HUES48 (cell line): ENCODE data around the gene TBXAS1.

Source experiments
- H3K27ac ChIP-seq: one replicate; pipeline ENCODE4 v1.7.0; 2013; ENCODE audit warnings: low read depth, low read length, inconsistent platforms
- H3K27me3 ChIP-seq: 2 replicates; pipeline ENCODE4 v1.6.1; 2013; ENCODE audit warnings: mild to moderate bottlenecking, low read length; ENCODE audit not compliant: control insufficient read depth, insufficient read depth
- H3K36me3 ChIP-seq: 2 replicates; pipeline ENCODE4 v1.6.1; 2013; ENCODE audit warnings: low read length; ENCODE audit not compliant: control insufficient read depth, insufficient read depth
- H3K4me1 ChIP-seq: 2 replicates; pipeline ENCODE4 v1.6.1; 2013; ENCODE audit warnings: mild to moderate bottlenecking, low read length; ENCODE audit not compliant: control insufficient read depth, insufficient read depth
- H3K4me3 ChIP-seq: 2 replicates; pipeline ENCODE4 v1.5.1; 2013; ENCODE audit warnings: mild to moderate bottlenecking, low read depth, low read length
- H3K9ac ChIP-seq: 2 replicates; pipeline ENCODE4 v1.6.1; 2013; ENCODE audit warnings: mild to moderate bottlenecking, low read depth, low read length, moderate library complexity
- H3K9me3 ChIP-seq: 2 replicates; pipeline ENCODE4 v1.6.1; 2013; ENCODE audit warnings: low read length; ENCODE audit not compliant: control insufficient read depth, insufficient read depth

Gene TBXAS1

GRCh38 chr7:139873593-139874301, 44.7 kb downstream of the TBXAS1 start:
- no peaks in the 10 kb centered on the region for H3K4me1 ChIP-seq
- H3K9me3 ChIP-seq = no peaks in the 10 kb centered on the region
- no peaks in the 10 kb centered on the region for H3K36me3 ChIP-seq
- no peak overlapping the region for H3K27ac ChIP-seq
- no peaks in the 10 kb centered on the region for H3K27me3 ChIP-seq
- no peak overlapping the region for H3K4me3 ChIP-seq
- H3K9ac ChIP-seq = no peak overlapping the region

- no peaks in the 10 kb centered on the region for H3K36me3 ChIP-seq
Observed at GRCh38 chr7:139874302-139874629, 45.2 kb downstream of the TBXAS1 start.

GRCh38 chr7:139875821-139876241, 46.8 kb downstream of the TBXAS1 start:
- no peak overlapping the region for H3K27ac ChIP-seq
- H3K27me3 ChIP-seq = no peaks in the 10 kb centered on the region
- no peak overlapping the region for H3K4me3 ChIP-seq
- H3K36me3 ChIP-seq = no peaks in the 10 kb centered on the region
- no peak overlapping the region for H3K9ac ChIP-seq
- H3K4me1 ChIP-seq = peaks cover 5% of the 10 kb centered on the region; the same call in 1 of the 2 replicates
- no peaks in the 10 kb centered on the region for H3K9me3 ChIP-seq

More at GRCh38 chr7:139874302-139874629, 45.2 kb downstream of the TBXAS1 start:
- no peak overlapping the region for H3K9ac ChIP-seq
- no peak overlapping the region for H3K4me3 ChIP-seq
- H3K27ac ChIP-seq = no peak overlapping the region
- no peaks in the 10 kb centered on the region for H3K27me3 ChIP-seq
- no peaks in the 10 kb centered on the region for H3K9me3 ChIP-seq
- no peaks in the 10 kb centered on the region for H3K4me1 ChIP-seq

- Histone ChIP-seq H3K36me3 (no peaks in the 10 kb centered on the region), H3K9me3 (no peaks in the 10 kb centered on the region), H3K4me3 (no peak overlapping the region), H3K27me3 (no peaks in the 10 kb centered on the region), H3K27ac (no peak overlapping the region), H3K4me1 (peaks cover 5% of the 10 kb centered on the region; the same call in 1 of the 2 replicates), H3K9ac (no peak overlapping the region)
Observed at GRCh38 chr7:139876622-139877283, 47.7 kb downstream of the TBXAS1 start.

GRCh38 chr7:139883814-139884213, 54.8 kb downstream of the TBXAS1 start:
- H3K9me3 ChIP-seq = no peaks in the 10 kb centered on the region
- H3K27ac ChIP-seq = no peak overlapping the region
- H3K4me1 ChIP-seq = peaks cover 5% of the 10 kb centered on the region; the same call in 1 of the 2 replicates
- no peak overlapping the region for H3K4me3 ChIP-seq
- no peaks in the 10 kb centered on the region for H3K27me3 ChIP-seq
- no peaks in the 10 kb centered on the region for H3K36me3 ChIP-seq
- H3K9ac ChIP-seq = no peak overlapping the region

- H3K27me3 ChIP-seq = no peaks in the 10 kb centered on the region
- no peak overlapping the region for H3K27ac ChIP-seq
- peaks cover 5% of the 10 kb centered on the region; the same call in 1 of the 2 replicates for H3K4me1 ChIP-seq
- no peaks in the 10 kb centered on the region for H3K36me3 ChIP-seq
- H3K9me3 ChIP-seq = no peaks in the 10 kb centered on the region
- no peak overlapping the region for H3K9ac ChIP-seq
- H3K4me3 ChIP-seq = no peak overlapping the region
Observed at GRCh38 chr7:139884441-139884840, 55.4 kb downstream of the TBXAS1 start.

GRCh38 chr7:139885511-139885910, 56.4 kb downstream of the TBXAS1 start:
- H3K9me3 ChIP-seq = no peaks in the 10 kb centered on the region
- H3K36me3 ChIP-seq = no peaks in the 10 kb centered on the region
- no peaks in the 10 kb centered on the region for H3K27me3 ChIP-seq
- H3K27ac ChIP-seq = no peak overlapping the region
- no peak overlapping the region for H3K9ac ChIP-seq
- H3K4me3 ChIP-seq = no peak overlapping the region
- H3K4me1 ChIP-seq = no peaks in the 10 kb centered on the region

GRCh38 chr7:139886206-139886605, 57.1 kb downstream of the TBXAS1 start:
- H3K9me3 ChIP-seq = no peaks in the 10 kb centered on the region
- H3K27me3 ChIP-seq = no peaks in the 10 kb centered on the region
- H3K4me3 ChIP-seq = no peak overlapping the region
- no peaks in the 10 kb centered on the region for H3K36me3 ChIP-seq
- H3K4me1 ChIP-seq = no peaks in the 10 kb centered on the region
- no peak overlapping the region for H3K27ac ChIP-seq
- no peak overlapping the region for H3K9ac ChIP-seq

GRCh38 chr7:139886899-139887298, 57.8 kb downstream of the TBXAS1 start:
- H3K9ac ChIP-seq = no peak overlapping the region
- no peaks in the 10 kb centered on the region for H3K36me3 ChIP-seq
- no peaks in the 10 kb centered on the region for H3K9me3 ChIP-seq
- no peak overlapping the region for H3K4me3 ChIP-seq
- no peaks in the 10 kb centered on the region for H3K4me1 ChIP-seq
- H3K27ac ChIP-seq = no peak overlapping the region
- no peaks in the 10 kb centered on the region for H3K27me3 ChIP-seq

- H3K27me3 ChIP-seq = no peaks in the 10 kb centered on the region
- no peak overlapping the region for H3K9ac ChIP-seq
- no peaks in the 10 kb centered on the region for H3K36me3 ChIP-seq
- H3K9me3 ChIP-seq = no peaks in the 10 kb centered on the region
- no peak overlapping the region for H3K4me3 ChIP-seq
- H3K4me1 ChIP-seq = no peaks in the 10 kb centered on the region
- H3K27ac ChIP-seq = no peak overlapping the region
Observed at GRCh38 chr7:139887992-139888481, 59.0 kb downstream of the TBXAS1 start.

GRCh38 chr7:139889186-139889871, 60.3 kb downstream of the TBXAS1 start:
- no peak overlapping the region for H3K4me3 ChIP-seq
- no peaks in the 10 kb centered on the region for H3K4me1 ChIP-seq
- no peak overlapping the region for H3K9ac ChIP-seq
- no peaks in the 10 kb centered on the region for H3K36me3 ChIP-seq
- H3K27me3 ChIP-seq = no peaks in the 10 kb centered on the region
- no peak overlapping the region for H3K27ac ChIP-seq
- no peaks in the 10 kb centered on the region for H3K9me3 ChIP-seq
